Superior temporal gyrus (tissue), 1 donor: ENCODE measurements around the gene CSMD2.
A peak's percentile ranks its signal among the peaks of the same experiment; 100 is the strongest.

Experiments used
- DNase-seq: peaks from one replicate; pipeline ENCODE4 v3.0.0-alpha.2; 2016; ENCODE audit errors: extremely low spot score

Gene CSMD2

DNA sequence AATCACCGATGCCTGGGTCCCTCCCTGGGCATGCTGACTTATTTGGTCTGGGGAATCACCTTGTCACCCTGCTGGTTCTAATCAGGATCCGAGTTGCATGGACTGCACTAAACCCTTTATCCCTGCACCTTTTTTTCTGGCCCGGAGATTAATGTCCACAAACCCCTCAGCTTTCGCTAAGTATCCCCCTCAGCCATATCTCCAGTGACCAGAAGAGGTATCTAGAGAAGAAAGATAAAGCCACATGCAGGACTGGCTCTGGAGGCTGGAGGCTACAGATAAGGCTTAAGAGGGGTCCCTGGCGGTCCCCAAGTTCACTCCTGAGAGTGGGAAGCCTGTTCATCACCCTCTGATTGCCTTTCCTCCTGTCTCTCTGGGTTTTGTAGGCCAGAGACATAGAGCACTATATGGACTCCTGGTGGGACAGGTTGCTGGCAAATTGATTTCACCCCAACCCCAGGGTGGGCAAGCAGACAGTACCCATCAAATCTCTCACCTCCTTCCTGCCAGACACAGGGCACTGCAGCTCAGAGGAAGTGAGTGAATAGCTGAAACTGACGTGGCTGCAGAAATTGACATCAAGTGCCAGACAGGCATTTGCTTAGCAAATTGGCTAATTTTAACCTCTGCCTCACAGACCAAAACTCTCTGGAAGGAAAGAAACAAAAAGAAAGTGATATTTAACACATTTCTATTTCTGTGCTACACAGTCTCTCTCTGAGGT lies 262.4 kb downstream of the CSMD2 start:
- no peak for DNase-seq

DNA sequence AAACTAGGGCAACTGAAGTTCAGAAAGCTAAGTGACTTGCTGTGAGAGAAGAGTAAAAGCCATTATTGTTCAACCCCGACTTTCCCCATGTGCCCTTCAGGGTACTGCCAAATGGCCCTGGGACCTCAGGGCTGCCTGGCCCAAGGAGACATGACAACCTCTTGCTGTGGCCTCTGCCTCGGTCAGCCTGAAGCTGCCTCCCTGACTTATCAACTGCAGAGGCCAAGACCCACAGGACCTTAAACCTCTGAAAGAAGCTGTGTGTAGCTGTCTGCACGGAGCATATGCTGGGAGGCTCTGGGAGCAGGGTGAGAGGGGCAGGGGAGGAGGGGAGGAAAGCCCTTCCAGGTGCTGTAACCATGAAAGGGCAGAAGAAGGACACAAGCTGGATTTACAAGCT lies 265.3 kb downstream of the CSMD2 start:
- DNase-seq = no peak

DNA sequence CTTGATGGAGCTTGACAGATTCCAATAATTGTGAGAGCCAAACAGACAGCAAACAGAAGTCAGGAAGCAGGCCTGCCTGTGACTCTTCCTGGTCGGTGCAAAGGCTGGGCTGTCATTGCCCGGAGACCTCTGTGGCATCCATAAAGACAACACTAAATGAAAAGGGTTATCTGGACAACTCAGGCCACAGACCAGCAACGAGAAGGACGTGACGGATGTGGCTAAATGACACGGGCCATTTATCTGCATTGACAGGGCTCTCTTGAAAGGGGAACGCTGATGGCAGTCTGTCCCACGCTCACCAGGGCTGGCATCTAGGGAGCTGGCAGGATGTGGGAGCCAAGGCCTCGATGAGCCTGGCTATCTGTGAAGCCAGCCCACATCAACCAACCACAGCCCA lies 266.1 kb downstream of the CSMD2 start:
- no peak for DNase-seq

DNA sequence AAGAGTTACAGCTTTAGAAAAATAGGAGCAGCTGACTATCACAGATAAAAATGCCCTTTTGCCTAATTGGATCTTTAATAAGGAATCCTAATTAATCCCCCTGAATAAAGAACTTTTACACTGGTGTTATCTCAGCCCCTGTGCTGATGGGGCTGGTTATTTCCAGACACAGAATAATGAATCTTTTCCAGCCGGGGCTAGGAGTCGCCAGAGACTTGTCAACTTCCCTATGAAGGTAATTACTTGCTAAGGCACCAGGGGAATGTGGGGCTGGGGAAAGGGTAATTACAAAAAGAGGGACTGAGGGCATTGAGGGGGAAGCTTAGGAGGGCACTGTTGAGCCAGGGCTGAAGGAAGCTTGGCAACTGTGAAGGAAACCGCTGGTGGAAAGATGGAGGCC lies 266.6 kb downstream of the CSMD2 start:
- DNase-seq = no peak

DNA sequence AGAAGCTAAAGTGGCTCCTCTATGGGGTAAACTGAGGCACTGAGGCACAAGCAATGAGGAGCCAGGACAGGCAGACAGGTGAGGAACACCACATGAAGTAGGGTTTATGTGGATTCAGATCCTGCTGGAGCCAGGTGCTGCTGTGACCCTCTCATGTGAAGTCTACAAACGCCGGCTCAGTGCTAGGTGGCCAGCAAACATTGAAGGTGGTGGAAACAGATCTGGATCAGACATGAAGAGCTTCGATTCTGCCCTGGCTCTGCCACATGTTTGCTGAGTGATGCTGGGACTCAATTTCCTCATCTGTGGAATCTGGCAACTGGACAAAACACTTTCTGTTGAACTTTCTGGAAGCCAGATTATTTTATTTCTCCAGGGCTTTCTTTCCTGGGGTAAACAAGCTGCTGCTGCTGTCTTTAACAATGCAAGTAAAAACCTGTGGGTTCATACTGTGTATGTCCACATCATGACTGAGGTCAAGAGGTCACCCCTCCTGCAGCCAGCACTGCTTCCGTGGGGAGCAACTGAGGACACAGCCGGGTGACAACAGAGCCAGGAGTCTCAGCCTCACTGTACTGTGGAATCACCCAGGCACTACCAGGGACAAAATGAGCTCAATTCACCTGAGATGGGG lies 267.8 kb downstream of the CSMD2 start:
- DNase-seq = no peak

DNA sequence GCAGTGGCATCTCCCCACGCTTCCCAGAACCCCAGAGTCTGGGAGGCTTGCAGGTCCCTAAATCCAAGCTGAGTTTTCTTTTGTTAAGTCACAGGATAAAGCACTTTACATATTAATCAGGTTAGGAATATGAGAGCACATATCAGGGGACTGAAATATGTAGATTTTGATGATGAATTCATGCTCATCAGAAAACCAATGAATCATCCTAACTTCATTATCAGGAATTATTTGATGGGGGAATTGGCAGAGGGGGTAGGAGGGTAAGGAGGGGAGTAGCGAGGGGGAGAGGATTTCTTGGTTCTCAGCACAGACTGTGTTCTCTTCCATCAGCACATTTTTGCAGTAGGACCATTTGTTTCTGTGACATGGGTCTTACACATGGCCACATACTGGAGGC lies 269.1 kb downstream of the CSMD2 start:
- no peak for DNase-seq

DNA sequence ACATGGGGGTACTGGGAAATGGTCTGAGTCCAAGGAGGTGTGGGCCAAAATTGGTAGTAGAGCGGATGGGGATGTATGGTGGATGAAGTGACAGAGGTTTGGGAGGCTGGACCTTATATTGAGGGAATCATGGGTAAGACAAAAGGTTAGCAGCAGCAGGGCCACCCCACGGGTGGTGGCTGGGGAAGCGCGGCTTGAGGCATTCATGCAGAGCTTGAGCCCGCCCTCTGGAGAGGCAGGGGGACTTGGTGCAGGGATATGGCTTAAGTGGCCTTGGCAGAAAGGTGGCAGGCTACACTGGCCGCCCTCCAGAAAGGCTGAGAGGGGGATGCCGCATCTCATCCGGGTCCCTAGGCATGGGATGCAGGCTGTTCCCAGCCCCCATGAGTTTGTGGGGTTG lies 269.6 kb downstream of the CSMD2 start:
- DNase-seq = no peak

DNA sequence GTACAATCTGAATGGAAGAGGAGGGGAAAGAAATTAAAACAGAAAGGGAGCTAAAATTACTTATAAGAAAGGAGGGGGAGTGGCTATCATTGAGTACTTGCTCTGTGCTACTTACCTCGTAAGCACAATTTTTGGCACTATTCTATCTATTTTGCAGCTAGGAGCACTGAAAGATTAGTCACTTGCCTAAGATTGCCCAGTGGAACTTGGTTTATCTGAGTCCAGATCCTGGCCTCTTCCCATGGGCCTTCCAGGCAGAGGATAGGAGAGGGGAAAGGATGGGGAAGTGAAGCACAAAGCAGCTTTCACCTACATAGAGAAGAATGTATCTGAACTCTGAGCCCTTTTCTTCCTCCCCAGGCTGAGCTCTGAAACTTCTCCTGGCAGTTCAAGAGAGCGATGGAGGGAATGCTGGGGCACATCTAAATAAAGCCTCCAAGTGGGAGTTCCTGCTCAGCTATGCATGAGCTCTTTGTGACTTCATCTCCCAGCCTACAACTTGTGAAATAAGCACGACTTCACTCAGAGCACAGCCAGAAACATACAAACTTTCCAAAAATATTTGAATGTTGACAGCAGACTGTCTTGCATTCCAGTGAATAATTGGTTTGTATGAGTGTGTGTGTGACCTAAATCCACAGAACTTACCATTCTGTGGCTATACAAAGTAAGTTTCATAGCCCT lies 271.7 kb downstream of the CSMD2 start:
- DNase-seq = peak; percentile 68

DNA sequence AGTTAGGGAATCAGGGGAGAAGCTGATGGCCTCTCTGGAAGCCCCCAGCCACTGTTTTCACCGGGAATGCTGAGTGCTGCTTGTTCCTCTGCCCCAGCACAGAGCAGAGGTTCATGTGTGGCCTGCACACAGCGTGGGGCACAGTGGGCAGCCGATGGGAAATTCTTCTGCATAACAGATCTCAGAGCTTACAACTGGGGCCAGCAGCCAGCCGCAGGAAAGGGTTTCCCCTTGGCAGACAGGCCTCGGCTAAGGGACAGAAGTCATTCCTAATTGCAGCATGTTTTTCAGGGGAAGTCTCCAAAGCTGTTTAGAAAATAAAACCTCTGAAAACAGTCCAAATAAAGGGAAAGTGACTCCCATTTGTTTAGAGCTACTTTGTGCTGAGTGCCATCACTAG lies 278.5 kb downstream of the CSMD2 start:
- DNase-seq = no peak

DNA sequence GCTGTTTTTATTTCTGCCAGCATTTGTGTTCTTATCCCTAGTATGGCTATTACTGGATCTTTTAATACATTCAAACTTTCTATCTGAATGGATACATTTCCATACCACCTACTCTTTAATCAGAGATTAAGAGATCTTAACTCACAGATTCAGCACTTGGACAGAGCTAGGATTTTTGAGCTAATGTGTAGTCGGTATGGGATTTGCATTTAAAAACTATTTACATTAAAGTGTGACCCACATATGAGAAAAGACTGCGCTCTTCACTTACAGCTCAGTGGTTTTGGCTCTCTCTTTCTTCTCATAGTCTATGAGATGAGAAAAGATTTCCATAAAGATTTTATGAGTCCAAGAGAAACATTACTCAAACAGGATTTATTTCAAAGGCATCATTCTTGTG lies 284.7 kb downstream of the CSMD2 start:
- no peak for DNase-seq

DNA sequence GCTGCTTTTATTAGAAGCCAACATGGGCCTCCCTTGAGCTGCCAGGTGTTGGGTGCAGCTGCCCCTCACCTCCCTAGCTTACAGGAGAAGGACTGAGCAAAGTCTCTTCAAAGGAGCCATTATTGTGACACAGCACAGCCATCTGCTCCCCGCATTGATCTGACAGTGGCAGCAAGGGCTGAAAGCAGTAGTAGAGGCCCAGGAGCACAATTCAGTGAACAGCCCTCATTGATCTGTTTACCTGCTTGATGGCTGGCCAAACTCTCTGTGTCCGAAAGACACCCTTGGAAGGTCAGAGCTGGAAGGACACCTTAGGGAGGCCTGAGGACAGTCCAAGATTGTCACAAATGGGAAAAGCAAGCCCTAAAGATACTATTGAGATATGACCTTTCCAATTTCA lies 286.6 kb downstream of the CSMD2 start:
- no peak for DNase-seq

DNA sequence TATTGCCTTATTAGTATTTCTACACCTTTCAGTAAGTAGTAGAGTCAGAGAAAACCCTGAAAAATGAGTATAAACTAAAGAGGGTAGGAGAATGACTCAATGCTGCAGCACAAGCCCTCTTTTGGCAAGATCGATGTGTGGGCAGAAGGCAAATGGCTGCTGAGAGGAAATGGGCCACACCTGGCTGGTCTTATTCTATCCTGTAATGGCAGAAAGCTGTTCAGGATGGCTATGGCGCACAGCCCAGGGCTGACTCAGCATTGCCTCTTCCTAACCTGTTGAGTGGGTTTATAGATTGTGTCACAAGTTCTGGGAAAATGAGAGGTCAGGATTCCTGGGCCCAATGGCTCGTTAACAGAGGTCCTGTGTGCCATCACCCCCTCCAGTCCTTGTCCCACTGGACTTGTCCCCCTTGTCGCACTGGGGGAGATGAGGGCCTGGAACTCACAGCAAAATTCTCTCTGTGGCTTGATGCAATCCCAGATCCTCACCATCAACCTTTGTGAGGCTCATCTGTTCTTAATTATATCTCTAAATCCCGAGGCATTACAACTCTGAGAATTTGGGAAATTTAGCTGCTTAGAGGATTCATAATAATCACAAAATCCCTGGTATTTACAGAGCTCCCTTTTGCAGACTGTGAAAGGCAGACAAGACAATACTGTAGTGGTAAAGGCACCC lies 287.9 kb downstream of the CSMD2 start:
- DNase-seq = peak; percentile 67

DNA sequence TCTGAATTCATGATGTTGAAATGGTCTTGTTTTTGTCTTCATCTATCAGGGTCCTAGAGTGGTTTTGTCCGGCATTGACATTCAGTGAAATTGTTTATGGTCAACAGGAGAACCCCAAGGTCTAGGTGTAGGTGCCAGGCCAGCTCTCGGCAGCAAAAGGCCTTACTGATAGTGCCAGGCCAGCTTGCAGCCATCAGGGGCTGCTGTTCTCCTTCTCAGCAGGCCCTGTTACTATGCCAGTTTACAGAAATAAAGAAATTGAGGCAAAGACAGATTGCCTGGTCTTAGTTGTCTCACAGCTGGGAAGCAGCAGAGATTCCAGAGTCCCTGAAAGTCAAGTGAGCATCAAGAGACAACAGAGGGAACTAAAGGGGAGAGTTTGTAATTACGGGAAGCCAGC lies 289.2 kb downstream of the CSMD2 start:
- peak; percentile 46 for DNase-seq

DNA sequence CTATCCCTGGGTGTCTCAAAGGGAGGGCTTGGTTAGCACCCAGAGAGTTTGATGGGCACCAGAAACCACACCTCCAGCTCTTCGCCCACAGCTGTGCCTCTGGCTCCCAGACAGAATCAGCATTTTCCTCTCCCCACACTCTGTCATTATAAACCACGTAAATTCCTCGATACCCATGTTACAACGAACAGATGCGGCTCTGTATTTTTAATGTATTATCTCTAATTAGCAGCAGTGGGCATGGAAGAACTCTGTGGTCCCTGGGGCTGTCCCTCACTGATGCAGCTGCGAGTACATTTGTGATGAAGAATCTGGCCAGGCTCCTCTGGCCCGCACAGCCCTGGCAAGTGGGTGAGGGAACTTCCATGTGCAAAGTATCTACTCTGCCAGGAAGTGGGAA lies 290.4 kb downstream of the CSMD2 start:
- DNase-seq = no peak

DNA sequence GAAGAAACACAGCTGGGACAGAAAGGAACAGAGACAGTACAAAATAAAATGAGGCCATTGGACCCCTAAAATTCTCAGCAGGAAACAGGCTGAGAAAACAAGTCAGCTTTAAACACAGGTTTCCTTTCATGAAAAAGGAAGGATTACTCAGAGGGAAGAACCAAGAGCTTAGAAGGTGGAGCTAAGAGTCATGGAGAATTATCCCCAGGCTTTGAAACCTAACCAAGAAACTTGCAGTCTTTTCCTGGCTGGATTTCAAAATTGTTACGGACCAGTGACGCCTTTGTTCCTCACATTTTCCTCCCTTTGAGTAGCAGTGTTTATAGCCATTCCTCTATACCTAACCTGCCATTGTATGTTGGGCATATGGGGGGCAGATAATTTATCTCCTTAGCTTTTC lies 292.3 kb downstream of the CSMD2 start:
- DNase-seq = no peak

DNA sequence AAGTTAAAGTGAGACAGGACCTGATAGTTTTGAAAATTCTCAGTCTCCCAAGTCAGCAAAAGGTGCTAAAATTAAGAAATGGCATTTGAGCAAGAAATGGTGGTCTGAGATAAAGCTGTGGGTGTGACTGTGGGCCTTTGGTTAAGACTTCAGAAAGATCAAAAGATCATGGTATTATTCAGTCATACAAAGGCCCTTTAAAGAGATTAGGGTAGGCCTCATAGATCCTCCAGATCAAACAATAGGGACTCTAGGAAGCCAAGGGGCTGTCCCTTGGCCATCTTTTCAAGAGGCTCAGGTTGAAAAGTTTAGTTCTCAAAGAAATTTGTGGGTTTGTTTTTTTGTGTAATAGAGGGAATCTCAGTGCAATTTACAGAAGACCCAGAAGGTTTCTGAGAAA lies 292.8 kb downstream of the CSMD2 start:
- DNase-seq = no peak

DNA sequence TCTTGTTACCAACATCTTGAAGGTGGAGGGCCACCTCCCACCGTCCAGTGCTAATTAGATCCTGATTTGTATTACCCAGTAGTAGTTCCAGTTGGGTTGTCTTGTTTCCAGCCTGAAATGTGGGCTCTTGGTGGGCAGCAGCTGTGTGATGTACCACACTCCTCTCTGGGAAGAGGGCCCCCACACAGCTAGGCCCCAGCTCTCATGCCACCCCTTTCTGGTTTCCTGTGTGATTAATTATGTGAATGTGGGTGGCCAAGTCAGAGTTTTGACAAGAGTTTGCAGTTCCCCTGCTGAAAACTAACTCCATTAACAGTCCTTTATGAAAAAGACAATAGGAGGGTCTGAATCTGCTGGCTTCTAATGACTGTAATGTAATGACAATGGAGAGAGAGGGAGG lies 297.3 kb downstream of the CSMD2 start:
- DNase-seq = no peak

DNA sequence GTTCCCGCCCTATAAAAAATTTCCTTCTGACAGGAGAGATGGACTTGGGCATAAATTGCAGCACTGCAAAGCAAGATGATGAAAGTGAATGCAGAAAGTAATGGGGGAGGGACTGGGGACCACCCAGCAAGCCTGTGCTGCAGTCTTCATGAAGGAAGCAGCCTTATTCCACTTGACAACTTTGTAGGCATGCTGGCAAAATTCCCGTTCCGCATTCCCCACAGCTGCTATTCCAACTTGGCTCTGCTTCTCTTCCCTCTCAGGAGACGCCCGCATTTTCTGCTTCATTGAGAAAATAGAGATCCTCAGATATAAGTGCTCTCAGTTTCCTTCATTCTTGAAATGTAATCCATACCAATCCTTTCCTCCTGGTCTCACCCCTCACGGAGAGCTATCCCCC lies 298.7 kb downstream of the CSMD2 start:
- DNase-seq = peak; percentile 26

DNA sequence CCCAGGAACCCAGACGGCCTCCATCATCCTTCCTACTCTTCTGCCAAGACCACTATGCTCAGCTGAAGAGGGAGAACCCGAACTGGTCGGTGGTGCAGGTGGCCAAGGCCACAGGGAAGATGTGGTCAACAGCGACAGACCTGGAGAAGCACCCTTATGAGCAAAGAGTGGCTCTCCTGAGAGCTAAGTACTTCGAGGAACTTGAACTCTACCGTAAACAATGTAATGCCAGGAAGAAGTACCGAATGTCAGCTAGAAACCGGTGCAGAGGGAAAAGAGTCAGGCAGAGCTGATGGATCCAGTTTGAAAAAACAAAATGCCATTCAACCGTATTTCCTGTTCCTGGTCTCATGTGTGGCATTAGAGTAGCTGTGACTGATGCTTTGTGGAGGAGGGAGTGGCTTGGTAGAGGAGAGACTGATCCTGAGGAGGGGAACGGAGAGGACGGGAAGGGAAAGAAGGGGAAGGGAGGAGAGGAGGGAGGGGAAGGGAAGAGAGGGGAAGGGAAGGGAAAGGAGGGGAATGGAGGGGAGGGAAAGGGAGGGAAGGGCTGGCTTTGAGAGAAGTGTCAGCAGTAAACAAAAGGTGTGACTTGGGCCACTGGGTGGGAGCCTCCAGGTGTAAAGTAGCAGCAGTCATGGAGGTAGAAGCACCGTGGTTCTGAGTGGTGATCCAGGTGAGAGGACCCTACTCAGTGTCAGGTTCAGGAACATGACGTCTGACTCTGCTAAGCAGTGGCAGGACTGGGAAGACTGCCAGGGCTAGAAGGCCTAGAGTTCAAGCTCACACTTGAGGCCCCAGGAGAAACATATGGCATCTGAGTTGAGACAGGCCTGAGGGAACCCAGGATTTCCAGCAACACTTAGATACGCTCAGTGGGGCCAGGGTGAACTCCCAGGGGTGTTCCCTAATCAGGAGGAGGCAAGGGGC lies 300.3 kb downstream of the CSMD2 start:
- DNase-seq = no peak

DNA sequence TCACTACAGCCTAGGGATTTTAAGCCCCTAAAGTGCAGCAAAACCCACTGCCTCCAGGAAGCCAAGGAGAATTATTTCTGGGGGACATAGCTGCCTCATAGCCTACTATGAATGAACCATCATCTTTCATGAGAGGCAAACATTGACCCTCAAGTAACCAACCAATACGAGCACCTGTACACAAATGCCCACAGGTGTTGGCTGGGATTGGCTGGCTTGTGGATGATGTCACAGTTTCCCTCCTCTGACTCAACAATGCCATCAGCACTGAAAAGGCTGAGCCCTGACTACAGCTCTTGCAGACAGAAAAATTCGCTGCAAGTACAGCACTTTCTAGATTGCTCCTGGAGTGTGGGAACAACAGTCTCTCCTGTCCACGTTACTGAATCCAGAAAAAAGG lies 301.3 kb downstream of the CSMD2 start, which contains the start of gene HMGB4:
HMGB4 (plus strand) TSS at position 301 of the 400 bp plus-strand sequence. CDS start 113 bp downstream, outside the sequence.
- DNase-seq = no peak

DNA sequence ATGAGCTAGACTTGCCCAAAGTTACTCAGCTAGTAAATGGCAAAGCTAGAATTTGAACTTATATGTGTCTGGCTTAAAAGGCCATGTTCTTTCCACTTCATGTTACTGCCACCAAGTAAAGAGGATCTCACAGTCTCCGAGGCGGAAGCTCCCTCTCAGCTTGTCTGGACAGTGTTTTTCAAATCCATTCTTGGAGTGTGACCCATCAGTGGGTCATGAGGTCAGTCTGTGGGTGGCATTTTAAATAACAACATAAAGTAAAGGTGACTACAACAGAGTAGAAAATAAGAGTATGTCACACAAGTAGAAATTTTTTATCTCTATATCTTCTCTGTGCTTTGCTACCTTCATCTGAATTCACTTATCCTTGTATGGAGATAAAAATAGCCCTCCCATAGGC lies 304.4 kb downstream of the CSMD2 start:
- DNase-seq = no peak
